Endothelial cell of umbilical vein (primary cell): ENCODE data around the gene FAM237A.

Source experiments
- EZH2 ChIP-seq: IDR thresholded peaks from 2 replicates; pipeline ENCODE4 v1.6.1; 2012; ENCODE audit warnings: borderline replicate concordance, low read depth, mild to moderate bottlenecking, moderate library complexity, low read length, inconsistent platforms; ENCODE audit not compliant: severe bottlenecking
- POLR2A ChIP-seq: IDR thresholded peaks from 2 replicates; pipeline ENCODE4 v1.6.1; 2012; ENCODE audit warnings: low read depth, mild to moderate bottlenecking, control low read depth, low read length
- TF ChIP-seq, protein P1 (sequence below), 2 donors: IDR thresholded peaks; 1 replicate in 1 of 2; 2 replicates in 1 of 2; pipeline ENCODE4 v1.5.1; 2011; ENCODE audit warnings: low read length in 2 of 2, mild to moderate bottlenecking in 2 of 2, moderate library complexity in 2 of 2, control low read depth in 1 of 2, inconsistent platforms in 1 of 2, low read depth in 1 of 2; ENCODE audit not compliant: insufficient read depth in 1 of 2; ENCODE audit errors: extremely low read depth in 1 of 2

DNA sequence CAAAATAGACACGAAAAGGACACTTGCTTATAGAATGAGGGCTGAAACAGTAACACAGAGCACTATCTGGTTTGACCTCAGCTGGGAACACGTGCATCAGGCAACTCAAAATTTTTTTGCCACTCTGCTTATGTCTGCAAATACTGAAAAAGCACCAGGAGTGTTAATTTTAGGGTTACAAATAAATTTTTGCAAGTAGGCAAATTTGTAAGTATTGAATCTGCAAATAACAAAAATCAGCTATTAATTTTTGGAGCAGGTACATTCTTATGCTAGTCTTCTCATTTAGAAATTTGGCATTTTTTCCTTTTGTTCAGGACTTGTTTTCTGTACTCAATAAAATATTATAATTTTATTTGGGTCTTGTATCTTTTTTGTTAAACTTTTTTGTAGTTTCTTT is 46.2 kb downstream of the FAM237A start:
- TF ChIP-seq, protein P1, sequence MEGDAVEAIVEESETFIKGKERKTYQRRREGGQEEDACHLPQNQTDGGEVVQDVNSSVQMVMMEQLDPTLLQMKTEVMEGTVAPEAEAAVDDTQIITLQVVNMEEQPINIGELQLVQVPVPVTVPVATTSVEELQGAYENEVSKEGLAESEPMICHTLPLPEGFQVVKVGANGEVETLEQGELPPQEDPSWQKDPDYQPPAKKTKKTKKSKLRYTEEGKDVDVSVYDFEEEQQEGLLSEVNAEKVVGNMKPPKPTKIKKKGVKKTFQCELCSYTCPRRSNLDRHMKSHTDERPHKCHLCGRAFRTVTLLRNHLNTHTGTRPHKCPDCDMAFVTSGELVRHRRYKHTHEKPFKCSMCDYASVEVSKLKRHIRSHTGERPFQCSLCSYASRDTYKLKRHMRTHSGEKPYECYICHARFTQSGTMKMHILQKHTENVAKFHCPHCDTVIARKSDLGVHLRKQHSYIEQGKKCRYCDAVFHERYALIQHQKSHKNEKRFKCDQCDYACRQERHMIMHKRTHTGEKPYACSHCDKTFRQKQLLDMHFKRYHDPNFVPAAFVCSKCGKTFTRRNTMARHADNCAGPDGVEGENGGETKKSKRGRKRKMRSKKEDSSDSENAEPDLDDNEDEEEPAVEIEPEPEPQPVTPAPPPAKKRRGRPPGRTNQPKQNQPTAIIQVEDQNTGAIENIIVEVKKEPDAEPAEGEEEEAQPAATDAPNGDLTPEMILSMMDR (IDR thresholded peaks at IDR 0.05; ENCODE audit: extremely low read depth in 1 of 2, insufficient read depth in 1 of 2, low read depth in 1 of 2, low read length in 2 of 2) = no peak
- TF ChIP-seq POLR2A = no peak
- no peak for TF ChIP-seq EZH2
